HG03066 (cell line): ENCODE results near the gene ATP1A4.
"Not testable (repeated sequence)": the region's sequence is repeated elsewhere in the genome, so short reads cannot be mapped to it uniquely, and the experiment has no call there.

Experiments
- ATAC-seq: cut with Tn5 transposase; IDR thresholded peaks from one replicate; pipeline ENCODE4 v1.9.1; 2021; ENCODE audit warnings: low read depth; ENCODE audit not compliant: unreplicated experiment

ATP1A4 gene

GRCh38 chr1:160122978-160123495 is 28.4 kb upstream of the ATP1A4 start:
- no peak for ATAC-seq

- ATAC-seq: no peak
Observed at GRCh38 chr1:160123726-160124125, 27.7 kb upstream of the ATP1A4 start.

- ATAC-seq: no peak
Observed at GRCh38 chr1:160124705-160125478, 26.5 kb upstream of the ATP1A4 start.

GRCh38 chr1:160125746-160126145 is 25.7 kb upstream of the ATP1A4 start:
- ATAC-seq: no peak

- ATAC-seq: not testable (repeated sequence)
Observed at GRCh38 chr1:160126342-160126741, 25.1 kb upstream of the ATP1A4 start.

GRCh38 chr1:160127381-160127780 is 24.0 kb upstream of the ATP1A4 start:
- ATAC-seq: no peak

- no peak for ATAC-seq
Observed at GRCh38 chr1:160127865-160128523, 23.4 kb upstream of the ATP1A4 start.

- no peak for ATAC-seq
Observed at GRCh38 chr1:160128636-160129035, 22.8 kb upstream of the ATP1A4 start.

GRCh38 chr1:160129046-160129445 is 22.4 kb upstream of the ATP1A4 start:
- ATAC-seq: no peak

GRCh38 chr1:160129558-160129957 is 21.8 kb upstream of the ATP1A4 start:
- ATAC-seq: no peak

GRCh38 chr1:160129966-160130365 is 21.4 kb upstream of the ATP1A4 start:
- ATAC-seq: no peak

GRCh38 chr1:160130486-160130885 is 20.9 kb upstream of the ATP1A4 start:
- ATAC-seq: no peak

- ATAC-seq: no peak
Observed at GRCh38 chr1:160130939-160131338, 20.5 kb upstream of the ATP1A4 start.

GRCh38 chr1:160131803-160132565 is 19.4 kb upstream of the ATP1A4 start:
- no peak for ATAC-seq

- ATAC-seq: no peak
Observed at GRCh38 chr1:160133990-160134770, 17.2 kb upstream of the ATP1A4 start.

GRCh38 chr1:160134791-160135572 is 16.4 kb upstream of the ATP1A4 start:
- no peak for ATAC-seq

GRCh38 chr1:160136121-160136925 is 15.1 kb upstream of the ATP1A4 start:
- ATAC-seq: no peak

- no peak for ATAC-seq
Observed at GRCh38 chr1:160136926-160137200, 14.5 kb upstream of the ATP1A4 start.

GRCh38 chr1:160137216-160137862 is 14.1 kb upstream of the ATP1A4 start:
- ATAC-seq: no peak
